Islet of Langerhans (tissue), 1 donor: ENCODE results near the gene METTL22.

Source experiments
- FAIRE-seq: peaks from one replicate; lab custom pipeline; 2011; peaks lifted over from hg19 to GRCh38; lab: Jason Lieb, UNC

The METTL22 gene

DNA sequence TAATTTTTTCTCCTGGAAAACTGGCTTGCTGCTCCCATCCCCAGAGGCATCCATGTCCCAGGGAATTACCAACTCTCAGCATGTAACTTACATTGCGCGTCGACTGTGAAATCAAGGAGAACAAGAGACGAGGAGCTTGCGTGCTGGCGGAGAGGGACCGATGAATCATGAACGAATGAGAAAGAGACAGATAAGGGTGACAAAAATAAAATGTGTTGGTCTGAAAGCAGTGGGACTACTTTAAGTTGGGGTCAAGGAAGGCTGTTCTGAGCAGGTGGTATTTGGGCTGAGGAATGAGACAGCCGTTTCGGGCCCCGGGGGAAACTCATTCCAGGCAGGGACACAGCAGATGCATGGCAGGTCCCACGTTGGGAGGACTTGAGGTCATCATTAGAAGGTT, 75.4 kb downstream of the METTL22 start:
- FAIRE-seq = no peak

DNA sequence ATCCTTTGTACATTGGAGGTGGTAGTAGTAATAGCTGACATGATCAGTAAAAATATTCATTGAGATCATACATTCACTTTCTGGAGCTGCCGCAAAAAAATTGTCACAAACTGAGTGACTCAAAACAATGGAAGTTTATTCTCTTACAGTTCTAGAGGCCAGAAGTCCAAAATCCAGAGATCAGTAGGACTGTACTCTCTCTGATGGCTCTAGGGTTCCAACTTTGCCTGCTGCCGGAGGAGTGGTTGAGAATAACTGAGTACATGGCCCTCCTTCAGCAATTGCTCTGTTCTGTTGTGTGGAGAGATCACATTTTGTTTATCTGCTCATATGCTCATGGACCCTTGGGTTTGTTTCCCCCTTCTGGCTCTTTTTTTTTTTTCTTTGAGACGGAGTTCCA, 76.5 kb downstream of the METTL22 start:
- FAIRE-seq = no peak
